Peyer's patch (tissue), 4 donors: ENCODE measurements around the gene LOXHD1. TPM values are rescaled to one million over a fixed set of nuclear protein-coding genes. Genes with fewer than 3 reads are reported as not detected.

ENCODE experiments used
- DNase-seq, 3 donors: peaks; one replicate each; pipeline ENCODE4 v3.0.0-alpha.2; 2017 to 2019
- H3K27ac ChIP-seq, 4 donors: fragments of 200-600 bp; sonication (generic); one replicate each; pipeline ENCODE4 v1.5.1; 2016 to 2019
- H3K27me3 ChIP-seq, 2 donors: fragments of 200-600 bp; sonication (generic); one replicate each; pipeline ENCODE4 v1.5.1; 2019
- H3K36me3 ChIP-seq, 3 donors: fragments of 200-600 bp; sonication (generic); one replicate each; pipeline ENCODE4 v1.5.1; 2016 to 2019
- H3K4me1 ChIP-seq, 4 donors: fragments of 200-600 bp; sonication (generic); one replicate each; pipeline ENCODE4 v1.5.1; 2016 to 2019
- H3K4me3 ChIP-seq, 4 donors: fragments of 200-600 bp; sonication (generic); 1 replicate in 3 of 4; 2 replicates in 1 of 4; pipeline ENCODE4 v1.5.1; 2016 to 2019; ENCODE audit warnings: mild to moderate bottlenecking in 1 of 4
- H3K9me3 ChIP-seq, 4 donors: fragments of 200-600 bp; sonication (generic); one replicate each; pipeline ENCODE4 v1.5.1; 2016 to 2019; ENCODE audit warnings: mild to moderate bottlenecking in 1 of 4
- POLR2A ChIP-seq, 2 donors: fragments of 450-650 bp; IDR thresholded peaks; one replicate each; pipeline ENCODE4 v1.5.1; 2017; ENCODE audit warnings: antibody characterized with exemption in 2 of 2, mild to moderate bottlenecking in 2 of 2, moderate library complexity in 2 of 2
- total RNA-seq, 4 donors: library from RNA; depleted of rRNA; stranded (reverse); fragments of >200 nt; gene quantifications; one replicate each; pipeline ENCODE4 v1.1.0, GENCODE V29; 2016
- TF ChIP-seq, protein P1 (sequence below), 6 experiments: fragments of 450-650 bp in 4 of 6; fragments of 200-600 bp in 2 of 6; sonication (generic) in 1 of 6; IDR thresholded peaks; one replicate each; pipeline ENCODE4 v1.5.1; 2017 to 2019; ENCODE audit warnings: antibody characterized with exemption in 6 of 6, mild to moderate bottlenecking in 3 of 6, moderate library complexity in 1 of 6

Gene LOXHD1
- total RNA-seq, 4 donors from 2014 or later, result 0.19 to 0.83 TPM; not detected in 2

DNA sequence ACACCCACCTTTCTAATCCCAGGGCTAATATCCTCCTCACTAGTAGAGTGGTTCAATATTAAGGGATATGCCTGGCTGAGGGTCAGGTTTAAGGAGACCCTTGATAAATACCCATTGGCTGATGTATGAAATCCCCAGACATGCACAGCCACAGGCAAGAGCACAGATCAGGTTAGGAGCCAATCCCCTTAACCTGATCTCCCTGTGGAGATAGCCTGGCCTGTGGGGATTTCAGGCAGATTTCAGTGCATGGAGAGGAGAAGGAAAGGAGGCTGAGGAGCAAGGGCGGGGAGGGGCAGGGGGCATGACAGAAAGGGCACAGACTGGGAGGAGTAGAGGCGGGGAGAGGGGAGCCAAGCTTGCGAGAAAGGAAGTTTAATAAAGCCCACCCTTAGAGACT is 129.0 kb downstream of the LOXHD1 start:
- DNase-seq, result no peak
- Histone ChIP-seq H3K4me3 (no peak overlapping the region), H3K27me3 (no peaks in the 10 kb centered on the region), H3K36me3 (no peaks in the 10 kb centered on the region), H3K27ac (no peak overlapping the region), H3K4me1 (no peaks in the 10 kb centered on the region), H3K9me3 (no peaks in the 10 kb centered on the region)
- no peak for TF ChIP-seq POLR2A (IDR thresholded peaks at IDR 0.05)

- Histone ChIP-seq H3K9me3 (no peaks in the 10 kb centered on the region), H3K4me3 (no peak overlapping the region), H3K27ac (no peak overlapping the region), H3K4me1 (no peaks in the 10 kb centered on the region), H3K27me3 (no peaks in the 10 kb centered on the region), H3K36me3 (no peaks in the 10 kb centered on the region)
- DNase-seq, result no peak
- no peak for TF ChIP-seq POLR2A (IDR thresholded peaks at IDR 0.05)
- TF ChIP-seq, protein P1, sequence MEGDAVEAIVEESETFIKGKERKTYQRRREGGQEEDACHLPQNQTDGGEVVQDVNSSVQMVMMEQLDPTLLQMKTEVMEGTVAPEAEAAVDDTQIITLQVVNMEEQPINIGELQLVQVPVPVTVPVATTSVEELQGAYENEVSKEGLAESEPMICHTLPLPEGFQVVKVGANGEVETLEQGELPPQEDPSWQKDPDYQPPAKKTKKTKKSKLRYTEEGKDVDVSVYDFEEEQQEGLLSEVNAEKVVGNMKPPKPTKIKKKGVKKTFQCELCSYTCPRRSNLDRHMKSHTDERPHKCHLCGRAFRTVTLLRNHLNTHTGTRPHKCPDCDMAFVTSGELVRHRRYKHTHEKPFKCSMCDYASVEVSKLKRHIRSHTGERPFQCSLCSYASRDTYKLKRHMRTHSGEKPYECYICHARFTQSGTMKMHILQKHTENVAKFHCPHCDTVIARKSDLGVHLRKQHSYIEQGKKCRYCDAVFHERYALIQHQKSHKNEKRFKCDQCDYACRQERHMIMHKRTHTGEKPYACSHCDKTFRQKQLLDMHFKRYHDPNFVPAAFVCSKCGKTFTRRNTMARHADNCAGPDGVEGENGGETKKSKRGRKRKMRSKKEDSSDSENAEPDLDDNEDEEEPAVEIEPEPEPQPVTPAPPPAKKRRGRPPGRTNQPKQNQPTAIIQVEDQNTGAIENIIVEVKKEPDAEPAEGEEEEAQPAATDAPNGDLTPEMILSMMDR (IDR thresholded peaks at IDR 0.05), result no peak
These were observed 137.2 kb downstream of the LOXHD1 start for GRCh38 chr18:46519870-46520269.

DNA sequence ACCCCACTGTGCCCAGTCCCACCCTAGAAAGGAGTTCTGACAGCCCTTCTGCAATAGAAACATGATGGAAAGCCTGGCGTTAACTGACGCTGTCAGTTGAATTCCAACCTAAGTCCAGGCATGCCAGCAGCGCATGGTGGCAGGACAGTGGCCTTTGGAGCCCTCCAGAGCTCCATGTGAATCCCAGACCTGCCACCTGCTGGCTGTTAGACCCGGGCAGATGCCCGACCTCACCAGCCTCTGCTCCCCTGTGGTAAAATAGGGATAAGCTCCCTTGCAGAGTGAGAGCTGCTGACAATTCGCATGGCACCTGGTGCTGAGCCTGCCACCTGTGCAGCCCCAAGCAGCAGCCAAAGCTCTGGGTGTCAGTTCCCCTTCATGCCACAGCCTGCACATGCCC is 138.6 kb downstream of the LOXHD1 start:
- TF ChIP-seq POLR2A (IDR thresholded peaks at IDR 0.05), result no peak
- TF ChIP-seq, protein P1 (IDR thresholded peaks at IDR 0.05), result no peak
- Histone ChIP-seq H3K27ac (no peak overlapping the region), H3K27me3 (no peaks in the 10 kb centered on the region), H3K4me3 (no peak overlapping the region), H3K4me1 (no peaks in the 10 kb centered on the region), H3K36me3 (no peaks in the 10 kb centered on the region), H3K9me3 (no peaks in the 10 kb centered on the region)
- no peak for DNase-seq

DNA sequence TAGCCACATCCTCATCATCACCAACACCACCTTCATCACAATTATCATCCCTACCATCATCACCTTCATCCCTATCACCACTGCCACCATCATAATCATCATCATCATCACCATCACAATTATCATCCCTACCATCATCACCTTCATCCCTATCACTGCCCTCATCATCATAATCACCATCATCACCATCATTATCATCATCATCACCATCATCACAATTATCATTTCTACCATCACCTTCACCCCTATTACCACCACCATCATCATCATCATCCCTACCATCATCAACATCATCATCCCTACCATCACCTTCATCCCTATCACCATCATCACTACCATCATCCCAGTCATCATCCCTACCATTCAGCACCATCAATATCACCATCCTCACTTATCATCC is 140.5 kb downstream of the LOXHD1 start:
- Histone ChIP-seq H3K27me3 (no peaks in the 10 kb centered on the region), H3K9me3 (no peaks in the 10 kb centered on the region), H3K4me1 (no peaks in the 10 kb centered on the region), H3K27ac (no peak overlapping the region), H3K36me3 (no peaks in the 10 kb centered on the region), H3K4me3 (no peak overlapping the region)
- DNase-seq, result no peak
- TF ChIP-seq POLR2A (IDR thresholded peaks at IDR 0.05), result no peak
- TF ChIP-seq, protein P1 (IDR thresholded peaks at IDR 0.05), result no peak

- Histone ChIP-seq H3K36me3 (no peaks in the 10 kb centered on the region), H3K4me3 (no peak overlapping the region), H3K9me3 (no peaks in the 10 kb centered on the region), H3K4me1 (no peaks in the 10 kb centered on the region), H3K27ac (no peak overlapping the region), H3K27me3 (no peaks in the 10 kb centered on the region)
- DNase-seq, result no peak
- TF ChIP-seq POLR2A (IDR thresholded peaks at IDR 0.05), result no peak
- TF ChIP-seq, protein P1 (IDR thresholded peaks at IDR 0.05), result no peak
These were observed 146.6 kb downstream of the LOXHD1 start for GRCh38 chr18:46510386-46510785.

- no peak for TF ChIP-seq POLR2A (IDR thresholded peaks at IDR 0.05)
- TF ChIP-seq, protein P1 (IDR thresholded peaks at IDR 0.05), result no peak
- Histone ChIP-seq H3K36me3 (no peaks in the 10 kb centered on the region), H3K9me3 (no peaks in the 10 kb centered on the region), H3K27ac (no peak overlapping the region), H3K4me1 (no peaks in the 10 kb centered on the region), H3K4me3 (no peak overlapping the region), H3K27me3 (no peaks in the 10 kb centered on the region)
- DNase-seq, result no peak
These were observed 147.5 kb downstream of the LOXHD1 start for GRCh38 chr18:46509530-46509929.
